Fibroblast of lung (primary cell): ENCODE results near the gene ASTN1.

Experiments used
- CTCF ChIP-seq, 2 donors: IDR thresholded peaks in 1 of 2; conservative IDR thresholded peaks in 1 of 2; 1 replicate in 1 of 2; 2 replicates in 1 of 2; pipeline ENCODE4 v1.5.1; 2011 to 2012; ENCODE audit warnings: low read length in 2 of 2, control low read depth in 1 of 2, inconsistent platforms in 1 of 2, low read depth in 1 of 2, mild to moderate bottlenecking in 1 of 2
- EZH2 ChIP-seq: IDR thresholded peaks from 2 replicates; pipeline ENCODE4 v1.5.1; 2012; ENCODE audit warnings: low read length, control low read depth, mild to moderate bottlenecking; ENCODE audit errors: missing control alignments

GRCh38 chr1:177173976-177174375 lies 9.5 kb upstream of the ASTN1 start:
- TF ChIP-seq CTCF (conservative IDR thresholded peaks at IDR 0.05 in 1 of 2, IDR thresholded peaks at IDR 0.05 in 1 of 2; ENCODE audit: low read depth in 1 of 2, low read length in 2 of 2) (no peak), EZH2 (no peak)
